HG03378 (cell line): ENCODE measurements around the gene CELF5.
"Not testable (repeated sequence)": the region's sequence is repeated elsewhere in the genome, so short reads cannot be mapped to it uniquely, and the experiment has no call there.

Source experiments
- ATAC-seq: cut with Tn5 transposase; IDR thresholded peaks from one replicate; pipeline ENCODE4 v1.9.1; 2021; ENCODE audit warnings: mild to moderate bottlenecking, moderate library complexity; ENCODE audit not compliant: unreplicated experiment

The CELF5 gene

GRCh38 chr19:3319643-3320353 is 95.3 kb downstream of the CELF5 start:
- ATAC-seq = no peak

GRCh38 chr19:3320354-3320670 is 95.9 kb downstream of the CELF5 start:
- ATAC-seq = no peak

GRCh38 chr19:3320853-3321252 is 96.4 kb downstream of the CELF5 start:
- ATAC-seq = no peak

- no peak for ATAC-seq
Observed at GRCh38 chr19:3321696-3322095, 97.2 kb downstream of the CELF5 start.

- ATAC-seq = no peak
Observed at GRCh38 chr19:3322199-3322978, 97.9 kb downstream of the CELF5 start.

- ATAC-seq = no peak
Observed at GRCh38 chr19:3323026-3323425, 98.6 kb downstream of the CELF5 start.

- no peak for ATAC-seq
Observed at GRCh38 chr19:3323658-3324057, 99.2 kb downstream of the CELF5 start.

- ATAC-seq = no peak
Observed at GRCh38 chr19:3324405-3324856, 100.0 kb downstream of the CELF5 start.

- ATAC-seq = no peak
Observed at GRCh38 chr19:3325451-3325850, 101.0 kb downstream of the CELF5 start.

- no peak for ATAC-seq
Observed at GRCh38 chr19:3328743-3329142, 104.3 kb downstream of the CELF5 start.

GRCh38 chr19:3330047-3330446 is 105.6 kb downstream of the CELF5 start:
- ATAC-seq = no peak

- ATAC-seq = not testable (repeated sequence)
Observed at GRCh38 chr19:3332232-3332631, 107.8 kb downstream of the CELF5 start.

- ATAC-seq = no peak
Observed at GRCh38 chr19:3333020-3333583, 108.6 kb downstream of the CELF5 start.

- no peak for ATAC-seq
Observed at GRCh38 chr19:3333662-3334061, 109.2 kb downstream of the CELF5 start.

GRCh38 chr19:3334749-3335430 is 110.4 kb downstream of the CELF5 start:
- not testable (repeated sequence) for ATAC-seq

- no peak for ATAC-seq
Observed at GRCh38 chr19:3335431-3336350, 111.2 kb downstream of the CELF5 start.

GRCh38 chr19:3336351-3336679 is 111.9 kb downstream of the CELF5 start:
- no peak for ATAC-seq

- no peak for ATAC-seq
Observed at GRCh38 chr19:3336680-3337523, 112.4 kb downstream of the CELF5 start.

GRCh38 chr19:3338541-3339181 is 114.2 kb downstream of the CELF5 start:
- ATAC-seq = no peak
